ENCODE measurements around the gene ROCK2. TPM values are rescaled to one million over a fixed set of nuclear protein-coding genes. Genes with fewer than 3 reads are reported as not detected.

Gene ROCK2
- total RNA-seq, 2 donors from 2014 or later, result 85.8 to 96.6 TPM

DNA sequence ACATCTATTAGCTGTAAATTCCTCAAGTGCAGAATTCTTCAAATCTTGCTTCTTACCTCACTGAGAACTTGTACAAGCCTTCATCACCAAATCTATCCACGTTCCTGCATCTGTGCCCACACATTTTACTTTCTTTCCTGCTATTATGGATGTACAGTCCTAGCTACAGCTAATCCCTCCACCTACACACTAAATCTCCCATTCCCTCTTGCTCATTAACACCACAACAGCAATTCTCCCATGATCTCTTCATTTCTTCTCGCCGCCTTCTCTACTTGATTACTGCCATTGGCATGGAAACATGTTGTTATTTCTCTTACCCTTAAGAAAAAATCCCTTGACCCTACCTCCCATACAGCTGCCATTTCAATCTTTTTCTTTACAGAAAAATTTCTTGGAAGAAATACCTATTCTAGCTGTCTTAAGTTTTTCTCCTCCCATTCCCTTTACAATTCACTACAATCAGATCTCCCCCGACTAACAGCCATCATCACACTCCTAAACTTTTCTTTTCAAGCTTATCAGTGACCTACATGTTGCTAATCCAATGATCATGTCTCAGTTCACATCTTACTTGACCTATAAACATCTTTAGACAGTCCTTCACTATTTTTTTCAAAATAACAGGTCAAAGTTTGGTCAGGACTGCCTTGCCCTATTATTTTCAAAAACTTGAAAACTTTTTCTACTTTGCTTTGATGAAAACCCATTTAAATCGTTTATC is 41.0 kb downstream of the ROCK2 start:
- no peak for ATAC-seq (ENCODE audit: insufficient number of reproducible peaks, low FRiP score, low read depth)
- no peaks in the 10 kb centered on the region for H3K27me3 ChIP-seq (replicated peaks; ENCODE audit: insufficient read depth)
- TF ChIP-seq, protein P1, sequence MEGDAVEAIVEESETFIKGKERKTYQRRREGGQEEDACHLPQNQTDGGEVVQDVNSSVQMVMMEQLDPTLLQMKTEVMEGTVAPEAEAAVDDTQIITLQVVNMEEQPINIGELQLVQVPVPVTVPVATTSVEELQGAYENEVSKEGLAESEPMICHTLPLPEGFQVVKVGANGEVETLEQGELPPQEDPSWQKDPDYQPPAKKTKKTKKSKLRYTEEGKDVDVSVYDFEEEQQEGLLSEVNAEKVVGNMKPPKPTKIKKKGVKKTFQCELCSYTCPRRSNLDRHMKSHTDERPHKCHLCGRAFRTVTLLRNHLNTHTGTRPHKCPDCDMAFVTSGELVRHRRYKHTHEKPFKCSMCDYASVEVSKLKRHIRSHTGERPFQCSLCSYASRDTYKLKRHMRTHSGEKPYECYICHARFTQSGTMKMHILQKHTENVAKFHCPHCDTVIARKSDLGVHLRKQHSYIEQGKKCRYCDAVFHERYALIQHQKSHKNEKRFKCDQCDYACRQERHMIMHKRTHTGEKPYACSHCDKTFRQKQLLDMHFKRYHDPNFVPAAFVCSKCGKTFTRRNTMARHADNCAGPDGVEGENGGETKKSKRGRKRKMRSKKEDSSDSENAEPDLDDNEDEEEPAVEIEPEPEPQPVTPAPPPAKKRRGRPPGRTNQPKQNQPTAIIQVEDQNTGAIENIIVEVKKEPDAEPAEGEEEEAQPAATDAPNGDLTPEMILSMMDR (IDR thresholded peaks at IDR 0.05), result no peak
- no peaks in the 10 kb centered on the region for H3K9me3 ChIP-seq
- H3K4me3 ChIP-seq, result no peak overlapping the region
- H3K36me3 ChIP-seq, result no peaks in the 10 kb centered on the region
- peaks cover 22 to 43% of the 10 kb centered on the region in 2 donors for H3K4me1 ChIP-seq (ENCODE audit: control insufficient read depth in 1 of 2, low read depth in 2 of 2)
- no peak overlapping the region for H3K27ac ChIP-seq
- DNase-seq (ENCODE audit: low spot score), result no peak

GRCh38 chr2:11299439-11299838 is 45.0 kb downstream of the ROCK2 start:
- ATAC-seq (ENCODE audit: insufficient number of reproducible peaks, low FRiP score, low read depth), result no peak
- Histone ChIP-seq H3K27me3 (replicated peaks; ENCODE audit: insufficient read depth) (no peaks in the 10 kb centered on the region), H3K4me1 (ENCODE audit: control insufficient read depth in 1 of 2, low read depth in 2 of 2) (peaks cover 15 to 25% of the 10 kb centered on the region in 2 donors), H3K27ac (no peak overlapping the region), H3K4me3 (no peak overlapping the region), H3K9me3 (no peaks in the 10 kb centered on the region), H3K36me3 (no peaks in the 10 kb centered on the region)
- DNase-seq (ENCODE audit: low spot score), result no peak
- TF ChIP-seq, protein P1 (IDR thresholded peaks at IDR 0.05), result no peak

- H3K4me3 ChIP-seq, result no peak overlapping the region
- no peaks in the 10 kb centered on the region for H3K36me3 ChIP-seq
- TF ChIP-seq, protein P1 (IDR thresholded peaks at IDR 0.05), result no peak
- H3K27me3 ChIP-seq (replicated peaks; ENCODE audit: insufficient read depth), result no peaks in the 10 kb centered on the region
- H3K27ac ChIP-seq, result no peak overlapping the region
- H3K4me1 ChIP-seq (ENCODE audit: control insufficient read depth in 1 of 2, low read depth in 2 of 2), result peaks cover 15 to 18% of the 10 kb centered on the region in 2 donors
- ATAC-seq (ENCODE audit: insufficient number of reproducible peaks, low FRiP score, low read depth) (no peak), DNase-seq (ENCODE audit: low spot score) (no peak)
- H3K9me3 ChIP-seq, result no peaks in the 10 kb centered on the region
Measured at GRCh38 chr2:11298592-11298991, 45.8 kb downstream of the ROCK2 start.

DNA sequence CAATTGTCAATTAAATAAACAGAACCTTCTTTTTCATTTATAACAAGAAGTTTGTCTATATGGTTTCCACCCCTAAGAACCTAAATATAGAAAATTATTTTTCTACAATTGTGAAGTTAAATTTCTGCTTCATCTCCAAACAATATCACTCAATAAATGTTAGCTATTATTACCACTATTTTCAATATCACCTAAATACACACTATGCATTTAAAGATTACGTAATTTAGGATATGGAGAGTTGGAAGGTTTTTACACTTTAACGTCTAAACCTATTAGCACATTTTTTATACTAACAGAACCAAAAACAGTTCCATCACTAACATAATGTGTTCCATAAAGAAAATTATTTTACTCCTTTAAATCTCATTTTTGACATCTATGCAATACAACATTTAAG is 48.0 kb downstream of the ROCK2 start:
- TF ChIP-seq, protein P1 (IDR thresholded peaks at IDR 0.05), result no peak
- Histone ChIP-seq H3K27me3 (replicated peaks; ENCODE audit: insufficient read depth) (no peaks in the 10 kb centered on the region), H3K36me3 (no peaks in the 10 kb centered on the region), H3K27ac (no peak overlapping the region), H3K4me3 (no peak overlapping the region), H3K4me1 (ENCODE audit: control insufficient read depth in 1 of 2, low read depth in 2 of 2) (peaks cover 15 to 21% of the 10 kb centered on the region in 2 donors), H3K9me3 (no peaks in the 10 kb centered on the region)
- no peak for ATAC-seq (ENCODE audit: insufficient number of reproducible peaks, low FRiP score, low read depth)
- no peak for DNase-seq (ENCODE audit: low spot score)

GRCh38 chr2:11292464-11293255 is 51.8 kb downstream of the ROCK2 start:
- Histone ChIP-seq H3K4me3 (no peak overlapping the region), H3K9me3 (no peaks in the 10 kb centered on the region), H3K4me1 (ENCODE audit: control insufficient read depth in 1 of 2, low read depth in 2 of 2) (peaks cover 30% of the 10 kb centered on the region in 2 donors), H3K27me3 (replicated peaks; ENCODE audit: insufficient read depth) (no peaks in the 10 kb centered on the region), H3K36me3 (no peaks in the 10 kb centered on the region), H3K27ac (no peak overlapping the region)
- DNase-seq (ENCODE audit: low spot score), result no peak
- TF ChIP-seq, protein P1 (IDR thresholded peaks at IDR 0.05), result no peak
- no peak for ATAC-seq (ENCODE audit: insufficient number of reproducible peaks, low FRiP score, low read depth)

Data from thoracic aorta (tissue), 2 donors.